Calu3 (cell line): Measurements from ENCODE around the gene CSMD2. TPM values are rescaled to one million over a fixed set of nuclear protein-coding genes. Genes with fewer than 3 reads are reported as not detected.

Experiments
- BruUV-seq: library from RNA; stranded (reverse); fragments of 400-500 nt; replicated peaks from 2 replicates; lab custom pipeline; 2021; lab: Mats Ljungman, UMichigan
- CTCF ChIA-PET: fragments of 300-600 bp; sonication (Branson Sonifier 250); formaldehyde crosslinking; loops from one replicate; lab custom pipeline; 2022; ENCODE audit warnings: antibody characterized with exemption; lab: Charles Lee
- DNase-seq: peaks from one replicate; pipeline ENCODE4 v3.0.0; 2022
- H3K27ac Mint-ChIP-seq: one replicate; pipeline ENCODE4 v1.8.0; 2022; ENCODE audit warnings: mixed read lengths; ENCODE audit not compliant: unreplicated experiment
- H3K27me3 Mint-ChIP-seq: one replicate; pipeline ENCODE4 v1.8.0; 2022; ENCODE audit warnings: mixed read lengths; ENCODE audit not compliant: unreplicated experiment
- H3K36me3 Mint-ChIP-seq: one replicate; pipeline ENCODE4 v1.8.0; 2022; ENCODE audit warnings: mild to moderate bottlenecking, moderate library complexity, mixed read lengths; ENCODE audit not compliant: insufficient read depth, unreplicated experiment
- H3K4me1 Mint-ChIP-seq: one replicate; pipeline ENCODE4 v1.8.0; 2022; ENCODE audit warnings: mild to moderate bottlenecking, low read depth, mixed read lengths; ENCODE audit not compliant: unreplicated experiment
- H3K4me3 Mint-ChIP-seq: one replicate; pipeline ENCODE4 v1.8.0; 2022; ENCODE audit warnings: mild to moderate bottlenecking, low read depth, moderate library complexity, mixed read lengths; ENCODE audit not compliant: unreplicated experiment
- H3K9me3 Mint-ChIP-seq: one replicate; pipeline ENCODE4 v1.8.0; 2022; ENCODE audit warnings: low read depth, mixed read lengths; ENCODE audit not compliant: unreplicated experiment
- intact Hi-C: fragments of 100-400 bp; cut with micrococcal nuclease; formaldehyde crosslinking; loops from one replicate; pipeline ENCODE4 v1.10.0; 2022; ENCODE audit not compliant: unreplicated experiment
- total RNA-seq: library from RNA; stranded (reverse); gene quantifications from 2 replicates; pipeline ENCODE4 v1.2.3, GENCODE V29; 2022
- TF ChIP-seq, protein P1 (sequence below): fragments of 200-600 bp; IDR thresholded peaks from one replicate; pipeline ENCODE4 v1.8.0; 2022; ENCODE audit warnings: antibody characterized with exemption; ENCODE audit not compliant: unreplicated experiment

Gene CSMD2
- total RNA-seq, 1 experiment from 2014 or later = not detected

DNA sequence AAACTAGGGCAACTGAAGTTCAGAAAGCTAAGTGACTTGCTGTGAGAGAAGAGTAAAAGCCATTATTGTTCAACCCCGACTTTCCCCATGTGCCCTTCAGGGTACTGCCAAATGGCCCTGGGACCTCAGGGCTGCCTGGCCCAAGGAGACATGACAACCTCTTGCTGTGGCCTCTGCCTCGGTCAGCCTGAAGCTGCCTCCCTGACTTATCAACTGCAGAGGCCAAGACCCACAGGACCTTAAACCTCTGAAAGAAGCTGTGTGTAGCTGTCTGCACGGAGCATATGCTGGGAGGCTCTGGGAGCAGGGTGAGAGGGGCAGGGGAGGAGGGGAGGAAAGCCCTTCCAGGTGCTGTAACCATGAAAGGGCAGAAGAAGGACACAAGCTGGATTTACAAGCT, 265.3 kb downstream of the CSMD2 start:
- H3K4me3 Mint-ChIP-seq = no peak overlapping the region
- TF ChIP-seq, protein P1, sequence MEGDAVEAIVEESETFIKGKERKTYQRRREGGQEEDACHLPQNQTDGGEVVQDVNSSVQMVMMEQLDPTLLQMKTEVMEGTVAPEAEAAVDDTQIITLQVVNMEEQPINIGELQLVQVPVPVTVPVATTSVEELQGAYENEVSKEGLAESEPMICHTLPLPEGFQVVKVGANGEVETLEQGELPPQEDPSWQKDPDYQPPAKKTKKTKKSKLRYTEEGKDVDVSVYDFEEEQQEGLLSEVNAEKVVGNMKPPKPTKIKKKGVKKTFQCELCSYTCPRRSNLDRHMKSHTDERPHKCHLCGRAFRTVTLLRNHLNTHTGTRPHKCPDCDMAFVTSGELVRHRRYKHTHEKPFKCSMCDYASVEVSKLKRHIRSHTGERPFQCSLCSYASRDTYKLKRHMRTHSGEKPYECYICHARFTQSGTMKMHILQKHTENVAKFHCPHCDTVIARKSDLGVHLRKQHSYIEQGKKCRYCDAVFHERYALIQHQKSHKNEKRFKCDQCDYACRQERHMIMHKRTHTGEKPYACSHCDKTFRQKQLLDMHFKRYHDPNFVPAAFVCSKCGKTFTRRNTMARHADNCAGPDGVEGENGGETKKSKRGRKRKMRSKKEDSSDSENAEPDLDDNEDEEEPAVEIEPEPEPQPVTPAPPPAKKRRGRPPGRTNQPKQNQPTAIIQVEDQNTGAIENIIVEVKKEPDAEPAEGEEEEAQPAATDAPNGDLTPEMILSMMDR = no peak
- no peak for DNase-seq
- no peaks in the 10 kb centered on the region for H3K27me3 Mint-ChIP-seq
- H3K27ac Mint-ChIP-seq = no peak overlapping the region
- no peaks in the 10 kb centered on the region for H3K4me1 Mint-ChIP-seq
- H3K36me3 Mint-ChIP-seq = no peaks in the 10 kb centered on the region
- CTCF ChIA-PET = no interaction called here
- intact Hi-C loops = no loop called here
- BruUV-seq = no TSS peak
- H3K9me3 Mint-ChIP-seq = peaks cover 5% of the 10 kb centered on the region

DNA sequence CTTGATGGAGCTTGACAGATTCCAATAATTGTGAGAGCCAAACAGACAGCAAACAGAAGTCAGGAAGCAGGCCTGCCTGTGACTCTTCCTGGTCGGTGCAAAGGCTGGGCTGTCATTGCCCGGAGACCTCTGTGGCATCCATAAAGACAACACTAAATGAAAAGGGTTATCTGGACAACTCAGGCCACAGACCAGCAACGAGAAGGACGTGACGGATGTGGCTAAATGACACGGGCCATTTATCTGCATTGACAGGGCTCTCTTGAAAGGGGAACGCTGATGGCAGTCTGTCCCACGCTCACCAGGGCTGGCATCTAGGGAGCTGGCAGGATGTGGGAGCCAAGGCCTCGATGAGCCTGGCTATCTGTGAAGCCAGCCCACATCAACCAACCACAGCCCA, 266.1 kb downstream of the CSMD2 start:
- intact Hi-C loops = no loop called here
- no peak overlapping the region for H3K4me3 Mint-ChIP-seq
- H3K27me3 Mint-ChIP-seq = no peaks in the 10 kb centered on the region
- BruUV-seq = no TSS peak
- DNase-seq = no peak
- no peaks in the 10 kb centered on the region for H3K36me3 Mint-ChIP-seq
- TF ChIP-seq, protein P1 = no peak
- peaks cover 5% of the 10 kb centered on the region for H3K9me3 Mint-ChIP-seq
- CTCF ChIA-PET = no interaction called here
- no peaks in the 10 kb centered on the region for H3K4me1 Mint-ChIP-seq
- no peak overlapping the region for H3K27ac Mint-ChIP-seq

DNA sequence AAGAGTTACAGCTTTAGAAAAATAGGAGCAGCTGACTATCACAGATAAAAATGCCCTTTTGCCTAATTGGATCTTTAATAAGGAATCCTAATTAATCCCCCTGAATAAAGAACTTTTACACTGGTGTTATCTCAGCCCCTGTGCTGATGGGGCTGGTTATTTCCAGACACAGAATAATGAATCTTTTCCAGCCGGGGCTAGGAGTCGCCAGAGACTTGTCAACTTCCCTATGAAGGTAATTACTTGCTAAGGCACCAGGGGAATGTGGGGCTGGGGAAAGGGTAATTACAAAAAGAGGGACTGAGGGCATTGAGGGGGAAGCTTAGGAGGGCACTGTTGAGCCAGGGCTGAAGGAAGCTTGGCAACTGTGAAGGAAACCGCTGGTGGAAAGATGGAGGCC, 266.6 kb downstream of the CSMD2 start:
- Mint-ChIP-seq H3K4me3 (no peak overlapping the region), H3K4me1 (no peaks in the 10 kb centered on the region), H3K36me3 (no peaks in the 10 kb centered on the region), H3K9me3 (peaks cover 2% of the 10 kb centered on the region), H3K27me3 (no peaks in the 10 kb centered on the region), H3K27ac (no peak overlapping the region)
- DNase-seq = no peak
- TF ChIP-seq, protein P1 = no peak
- intact Hi-C loops = no loop called here
- BruUV-seq = no TSS peak
- CTCF ChIA-PET = no interaction called here

DNA sequence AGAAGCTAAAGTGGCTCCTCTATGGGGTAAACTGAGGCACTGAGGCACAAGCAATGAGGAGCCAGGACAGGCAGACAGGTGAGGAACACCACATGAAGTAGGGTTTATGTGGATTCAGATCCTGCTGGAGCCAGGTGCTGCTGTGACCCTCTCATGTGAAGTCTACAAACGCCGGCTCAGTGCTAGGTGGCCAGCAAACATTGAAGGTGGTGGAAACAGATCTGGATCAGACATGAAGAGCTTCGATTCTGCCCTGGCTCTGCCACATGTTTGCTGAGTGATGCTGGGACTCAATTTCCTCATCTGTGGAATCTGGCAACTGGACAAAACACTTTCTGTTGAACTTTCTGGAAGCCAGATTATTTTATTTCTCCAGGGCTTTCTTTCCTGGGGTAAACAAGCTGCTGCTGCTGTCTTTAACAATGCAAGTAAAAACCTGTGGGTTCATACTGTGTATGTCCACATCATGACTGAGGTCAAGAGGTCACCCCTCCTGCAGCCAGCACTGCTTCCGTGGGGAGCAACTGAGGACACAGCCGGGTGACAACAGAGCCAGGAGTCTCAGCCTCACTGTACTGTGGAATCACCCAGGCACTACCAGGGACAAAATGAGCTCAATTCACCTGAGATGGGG, 267.8 kb downstream of the CSMD2 start:
- no peak for DNase-seq
- Mint-ChIP-seq H3K4me3 (no peak overlapping the region), H3K27ac (no peak overlapping the region), H3K9me3 (peaks cover 5% of the 10 kb centered on the region), H3K27me3 (no peaks in the 10 kb centered on the region), H3K4me1 (no peaks in the 10 kb centered on the region), H3K36me3 (no peaks in the 10 kb centered on the region)
- TF ChIP-seq, protein P1 = no peak
- BruUV-seq = no TSS peak
- intact Hi-C loops = no loop called here
- CTCF ChIA-PET = no interaction called here
